ENCODE measurements around the gene C12orf42.

- no peak for TF ChIP-seq POLR2A (IDR thresholded peaks at IDR 0.05; ENCODE audit: low read depth, low read length)
- TF ChIP-seq, protein P1, sequence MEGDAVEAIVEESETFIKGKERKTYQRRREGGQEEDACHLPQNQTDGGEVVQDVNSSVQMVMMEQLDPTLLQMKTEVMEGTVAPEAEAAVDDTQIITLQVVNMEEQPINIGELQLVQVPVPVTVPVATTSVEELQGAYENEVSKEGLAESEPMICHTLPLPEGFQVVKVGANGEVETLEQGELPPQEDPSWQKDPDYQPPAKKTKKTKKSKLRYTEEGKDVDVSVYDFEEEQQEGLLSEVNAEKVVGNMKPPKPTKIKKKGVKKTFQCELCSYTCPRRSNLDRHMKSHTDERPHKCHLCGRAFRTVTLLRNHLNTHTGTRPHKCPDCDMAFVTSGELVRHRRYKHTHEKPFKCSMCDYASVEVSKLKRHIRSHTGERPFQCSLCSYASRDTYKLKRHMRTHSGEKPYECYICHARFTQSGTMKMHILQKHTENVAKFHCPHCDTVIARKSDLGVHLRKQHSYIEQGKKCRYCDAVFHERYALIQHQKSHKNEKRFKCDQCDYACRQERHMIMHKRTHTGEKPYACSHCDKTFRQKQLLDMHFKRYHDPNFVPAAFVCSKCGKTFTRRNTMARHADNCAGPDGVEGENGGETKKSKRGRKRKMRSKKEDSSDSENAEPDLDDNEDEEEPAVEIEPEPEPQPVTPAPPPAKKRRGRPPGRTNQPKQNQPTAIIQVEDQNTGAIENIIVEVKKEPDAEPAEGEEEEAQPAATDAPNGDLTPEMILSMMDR (conservative IDR thresholded peaks at IDR 0.05; ENCODE audit: low read depth, low read length): no peak
- TF ChIP-seq RFX5 (IDR thresholded peaks at IDR 0.05; ENCODE audit: low read depth, low read length): no peak
- no peak for TF ChIP-seq SMC3 (IDR thresholded peaks at IDR 0.05; ENCODE audit: low read depth, low read length)
- no peak for TF ChIP-seq CEBPB (IDR thresholded peaks at IDR 0.05; ENCODE audit: low read depth, low read length)
- TF ChIP-seq MAZ (IDR thresholded peaks at IDR 0.05; ENCODE audit: borderline replicate concordance, low read depth, low read length): no peak
- no peak for TF ChIP-seq RAD21 (IDR thresholded peaks at IDR 0.05; ENCODE audit: low read length)
- TF ChIP-seq BHLHE40 (IDR thresholded peaks at IDR 0.05; ENCODE audit: low read depth, low read length): no peak
- TF ChIP-seq RCOR1 (IDR thresholded peaks at IDR 0.05; ENCODE audit: insufficient replicate concordance, low read length): no peak
- TF ChIP-seq MXI1 (IDR thresholded peaks at IDR 0.05; ENCODE audit: borderline replicate concordance, low read depth, low read length): no peak
- TF ChIP-seq USF2 (IDR thresholded peaks at IDR 0.05; ENCODE audit: low read depth, low read length): no peak
- TF ChIP-seq, protein P2, sequence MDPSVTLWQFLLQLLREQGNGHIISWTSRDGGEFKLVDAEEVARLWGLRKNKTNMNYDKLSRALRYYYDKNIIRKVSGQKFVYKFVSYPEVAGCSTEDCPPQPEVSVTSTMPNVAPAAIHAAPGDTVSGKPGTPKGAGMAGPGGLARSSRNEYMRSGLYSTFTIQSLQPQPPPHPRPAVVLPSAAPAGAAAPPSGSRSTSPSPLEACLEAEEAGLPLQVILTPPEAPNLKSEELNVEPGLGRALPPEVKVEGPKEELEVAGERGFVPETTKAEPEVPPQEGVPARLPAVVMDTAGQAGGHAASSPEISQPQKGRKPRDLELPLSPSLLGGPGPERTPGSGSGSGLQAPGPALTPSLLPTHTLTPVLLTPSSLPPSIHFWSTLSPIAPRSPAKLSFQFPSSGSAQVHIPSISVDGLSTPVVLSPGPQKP (IDR thresholded peaks at IDR 0.05; ENCODE audit: borderline replicate concordance, low read depth, low read length): no peak
- TF ChIP-seq CHD1 (IDR thresholded peaks at IDR 0.05; ENCODE audit: low read depth, low read length): no peak
Observed at GRCh38 chr12:103273645-103274044, 222.1 kb downstream of the C12orf42 start.

All from IMR-90 (cell line).